NCI-H2227 treated with DMSO at 0.1 percent for 48 hours (cell line): ENCODE measurements around the gene MRLN.
"Not testable (repeated sequence)": the region's sequence is repeated elsewhere in the genome, so short reads cannot be mapped to it uniquely, and the experiment has no call there.

Experiments used
- DNase-seq: peaks from one replicate; lab custom pipeline; 2025; lab: John Stamatoyannopoulos, UW

MRLN gene

GRCh38 chr10:59753267-59753666 lies at the start of gene MRLN:
Gene MRLN, minus strand, starts transcription at chr10:59753455.
- no peak for DNase-seq

- DNase-seq: no peak
These were observed 47.9 kb upstream of the MRLN start for GRCh38 chr10:59801171-59801570.

GRCh38 chr10:59799421-59799820 lies 46.2 kb upstream of the MRLN start:
- DNase-seq: no peak

- DNase-seq: no peak
These were observed 40.7 kb upstream of the MRLN start for GRCh38 chr10:59793919-59794318.

GRCh38 chr10:59792812-59793211 lies 39.6 kb upstream of the MRLN start:
- no peak for DNase-seq

GRCh38 chr10:59791601-59792000 lies 38.3 kb upstream of the MRLN start:
- DNase-seq: no peak

- not testable (repeated sequence) for DNase-seq
These were observed 36.8 kb upstream of the MRLN start for GRCh38 chr10:59790080-59790479.

GRCh38 chr10:59788914-59789313 lies 35.7 kb upstream of the MRLN start:
- not testable (repeated sequence) for DNase-seq

GRCh38 chr10:59787032-59787431 lies 33.8 kb upstream of the MRLN start:
- DNase-seq: not testable (repeated sequence)

- not testable (repeated sequence) for DNase-seq
These were observed 32.2 kb upstream of the MRLN start for GRCh38 chr10:59785476-59785875.

- no peak for DNase-seq
These were observed 28.3 kb upstream of the MRLN start for GRCh38 chr10:59781511-59781910.

- no peak for DNase-seq
These were observed 26.7 kb upstream of the MRLN start for GRCh38 chr10:59779756-59780533.

GRCh38 chr10:59774451-59774850 lies 21.2 kb upstream of the MRLN start:
- no peak for DNase-seq

GRCh38 chr10:59773088-59773487 lies 19.8 kb upstream of the MRLN start:
- DNase-seq: no peak

GRCh38 chr10:59771162-59771807 lies 18.0 kb upstream of the MRLN start:
- DNase-seq: no peak

- DNase-seq: no peak
These were observed 17.4 kb upstream of the MRLN start for GRCh38 chr10:59770689-59771088.

GRCh38 chr10:59762505-59762904 lies 9.2 kb upstream of the MRLN start:
- DNase-seq: no peak

GRCh38 chr10:59757966-59758365 lies 4.7 kb upstream of the MRLN start:
- no peak for DNase-seq

- no peak for DNase-seq
These were observed 1.7 kb upstream of the MRLN start for GRCh38 chr10:59754951-59755350.

- DNase-seq: no peak
These were observed 846 bp downstream of the MRLN start for GRCh38 chr10:59752278-59752940.

- no peak for DNase-seq
These were observed 2.9 kb downstream of the MRLN start for GRCh38 chr10:59750155-59750945.

- DNase-seq: no peak
These were observed 4.4 kb downstream of the MRLN start for GRCh38 chr10:59748834-59749233.
